Loucy (cell line): Measurements from ENCODE around the gene AKT1S1.

Source experiments
- H2AFZ ChIP-seq: fragments of 200-600 bp; sonication (generic); 2 replicates; pipeline ENCODE4 v1.6.0; 2016; ENCODE audit warnings: antibody characterized with exemption, mild to moderate bottlenecking, low read length, moderate library complexity
- H3F3A ChIP-seq: fragments of 200-600 bp; 2 replicates; pipeline ENCODE4 v1.6.0; 2016; ENCODE audit warnings: antibody characterized with exemption, low read depth, mild to moderate bottlenecking
- H3K27me3 ChIP-seq: fragments of 200-600 bp; sonication (generic); 2 replicates; pipeline ENCODE4 v1.6.1; 2014; ENCODE audit warnings: low read length, mild to moderate bottlenecking; ENCODE audit not compliant: insufficient read depth, poor library complexity, severe bottlenecking
- H3K36me3 ChIP-seq: fragments of 200-600 bp; sonication (generic); 2 replicates; pipeline ENCODE4 v1.6.1; 2016; ENCODE audit warnings: low read length; ENCODE audit not compliant: insufficient read depth
- H3K4me1 ChIP-seq: fragments of 200-600 bp; sonication (generic); 2 replicates; pipeline ENCODE4 v1.5.1; 2014; ENCODE audit warnings: low read length, mild to moderate bottlenecking; ENCODE audit not compliant: insufficient read depth, poor library complexity, severe bottlenecking
- H3K4me2 ChIP-seq: fragments of 200-600 bp; sonication (generic); 2 replicates; pipeline ENCODE4 v1.6.0; 2014; ENCODE audit warnings: antibody characterized with exemption, low read length, low read depth, mild to moderate bottlenecking; ENCODE audit not compliant: poor library complexity, severe bottlenecking
- H3K4me3 ChIP-seq: fragments of 200-600 bp; sonication (generic); 2 replicates; pipeline ENCODE4 v1.5.1; 2014; ENCODE audit warnings: low read length, mild to moderate bottlenecking, mixed read lengths; ENCODE audit not compliant: poor library complexity, severe bottlenecking
- H3K79me2 ChIP-seq: fragments of 200-600 bp; sonication (generic); 2 replicates; pipeline ENCODE4 v1.6.1; 2014; ENCODE audit warnings: low read length; ENCODE audit not compliant: insufficient read depth
- H3K9ac ChIP-seq: fragments of 200-600 bp; sonication (generic); 2 replicates; pipeline ENCODE4 v1.6.0; 2014; ENCODE audit warnings: mild to moderate bottlenecking, low read depth, low read length, moderate library complexity; ENCODE audit not compliant: poor library complexity, severe bottlenecking
- H3K9me2 ChIP-seq: fragments of 200-600 bp; sonication (generic); replicated peaks from 2 replicates; pipeline ENCODE4 v1.6.1; 2016; ENCODE audit warnings: low read depth, low read length, mixed read lengths
- H3K9me3 ChIP-seq: fragments of 200-600 bp; sonication (generic); 2 replicates; pipeline ENCODE4 v1.6.1; 2014; ENCODE audit warnings: mild to moderate bottlenecking, antibody characterized with exemption, low read length, low read depth; ENCODE audit not compliant: insufficient read depth
- H4K20me1 ChIP-seq: fragments of 200-600 bp; sonication (generic); 2 replicates; pipeline ENCODE4 v1.6.0; 2014; ENCODE audit warnings: antibody characterized with exemption, low read length, mild to moderate bottlenecking; ENCODE audit not compliant: insufficient read depth, poor library complexity, severe bottlenecking
- EZH2phosphoT487 ChIP-seq: fragments of 200-600 bp; IDR thresholded peaks from 2 replicates; pipeline ENCODE4 v1.6.1; 2018; ENCODE audit warnings: antibody characterized with exemption, mild to moderate bottlenecking, moderate library complexity, borderline replicate concordance
- TF ChIP-seq, protein P1 (sequence below): fragments of 200-600 bp; sonication (generic); conservative IDR thresholded peaks from 2 replicates; pipeline ENCODE4 v1.5.1; 2014; ENCODE audit warnings: mild to moderate bottlenecking, antibody characterized with exemption, low read length

Gene AKT1S1

DNA sequence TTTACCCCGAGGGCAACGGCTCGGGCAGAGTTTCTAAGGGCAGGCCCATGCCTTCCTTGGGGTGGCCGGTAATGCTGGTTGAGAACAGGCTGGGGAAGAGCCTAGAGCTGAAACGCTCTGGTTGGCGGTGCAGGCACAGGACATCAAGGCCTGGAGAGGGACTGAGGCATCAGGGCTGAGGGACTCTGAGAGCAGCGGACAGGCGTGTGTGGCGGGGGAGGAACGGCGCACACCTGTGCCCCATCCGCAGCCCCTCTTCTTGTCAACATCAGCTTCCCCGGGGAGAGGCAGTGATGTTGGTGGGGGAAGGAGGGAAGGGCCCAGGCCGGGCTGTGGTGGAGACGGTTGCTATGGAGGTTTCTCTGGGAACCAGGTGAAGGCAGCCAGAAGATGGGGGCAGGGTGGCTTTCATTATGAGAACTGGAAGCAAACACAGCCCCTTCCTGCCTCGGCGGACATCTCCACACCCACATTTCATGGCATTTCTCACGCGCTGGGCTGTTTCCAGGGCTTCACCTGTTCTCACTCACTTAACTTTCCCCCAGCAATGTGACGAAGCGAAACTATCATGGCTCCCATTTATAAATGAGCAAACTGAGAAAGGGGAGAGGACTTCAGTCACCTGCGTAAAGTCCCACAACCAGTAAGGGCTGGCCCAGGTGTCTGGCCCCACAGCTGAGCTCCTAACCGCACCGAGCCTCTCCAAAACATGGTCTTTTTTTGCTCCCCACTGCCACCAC is 43.6 kb upstream of the AKT1S1 start:
- H3K9me2 ChIP-seq = no peaks in the 10 kb centered on the region
- H4K20me1 ChIP-seq = peaks cover 92% of the 10 kb centered on the region
- no peak overlapping the region for H3K9ac ChIP-seq
- peak overlapping the region; percentile 96 for H3K4me2 ChIP-seq
- H3K4me1 ChIP-seq = peaks cover 43% of the 10 kb centered on the region
- no peak overlapping the region for H2AFZ ChIP-seq
- H3K9me3 ChIP-seq = no peaks in the 10 kb centered on the region
- no peak for TF ChIP-seq EZH2phosphoT487
- TF ChIP-seq, protein P1, sequence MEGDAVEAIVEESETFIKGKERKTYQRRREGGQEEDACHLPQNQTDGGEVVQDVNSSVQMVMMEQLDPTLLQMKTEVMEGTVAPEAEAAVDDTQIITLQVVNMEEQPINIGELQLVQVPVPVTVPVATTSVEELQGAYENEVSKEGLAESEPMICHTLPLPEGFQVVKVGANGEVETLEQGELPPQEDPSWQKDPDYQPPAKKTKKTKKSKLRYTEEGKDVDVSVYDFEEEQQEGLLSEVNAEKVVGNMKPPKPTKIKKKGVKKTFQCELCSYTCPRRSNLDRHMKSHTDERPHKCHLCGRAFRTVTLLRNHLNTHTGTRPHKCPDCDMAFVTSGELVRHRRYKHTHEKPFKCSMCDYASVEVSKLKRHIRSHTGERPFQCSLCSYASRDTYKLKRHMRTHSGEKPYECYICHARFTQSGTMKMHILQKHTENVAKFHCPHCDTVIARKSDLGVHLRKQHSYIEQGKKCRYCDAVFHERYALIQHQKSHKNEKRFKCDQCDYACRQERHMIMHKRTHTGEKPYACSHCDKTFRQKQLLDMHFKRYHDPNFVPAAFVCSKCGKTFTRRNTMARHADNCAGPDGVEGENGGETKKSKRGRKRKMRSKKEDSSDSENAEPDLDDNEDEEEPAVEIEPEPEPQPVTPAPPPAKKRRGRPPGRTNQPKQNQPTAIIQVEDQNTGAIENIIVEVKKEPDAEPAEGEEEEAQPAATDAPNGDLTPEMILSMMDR = no peak
- no peak overlapping the region for H3K4me3 ChIP-seq
- peaks cover 99% of the 10 kb centered on the region for H3K79me2 ChIP-seq
- H3K36me3 ChIP-seq = peaks cover 54% of the 10 kb centered on the region; the same call in 1 of the 2 replicates
- no peaks in the 10 kb centered on the region for H3F3A ChIP-seq
- no peaks in the 10 kb centered on the region for H3K27me3 ChIP-seq

DNA sequence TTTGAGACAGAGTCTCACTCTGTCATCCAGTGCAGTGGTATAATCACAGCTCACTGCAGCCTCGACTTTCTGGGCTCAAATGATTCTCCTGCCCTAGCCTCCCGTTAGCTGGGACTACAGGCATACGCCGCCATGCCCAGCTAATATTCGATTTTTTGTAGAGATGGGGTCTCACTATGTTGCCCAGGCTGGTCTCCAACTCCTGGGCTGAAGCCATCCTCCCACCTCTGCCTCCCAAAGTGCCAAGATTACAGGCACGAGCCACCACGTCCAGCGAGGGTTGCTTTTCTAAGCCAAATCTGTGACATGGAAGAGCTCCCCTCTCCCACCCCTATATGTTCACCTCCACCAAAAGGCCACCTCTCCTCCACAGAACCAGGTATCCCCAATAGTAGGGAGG is 40.9 kb upstream of the AKT1S1 start:
- H3K36me3 ChIP-seq = peaks cover 64% of the 10 kb centered on the region; the same call in 1 of the 2 replicates

DNA sequence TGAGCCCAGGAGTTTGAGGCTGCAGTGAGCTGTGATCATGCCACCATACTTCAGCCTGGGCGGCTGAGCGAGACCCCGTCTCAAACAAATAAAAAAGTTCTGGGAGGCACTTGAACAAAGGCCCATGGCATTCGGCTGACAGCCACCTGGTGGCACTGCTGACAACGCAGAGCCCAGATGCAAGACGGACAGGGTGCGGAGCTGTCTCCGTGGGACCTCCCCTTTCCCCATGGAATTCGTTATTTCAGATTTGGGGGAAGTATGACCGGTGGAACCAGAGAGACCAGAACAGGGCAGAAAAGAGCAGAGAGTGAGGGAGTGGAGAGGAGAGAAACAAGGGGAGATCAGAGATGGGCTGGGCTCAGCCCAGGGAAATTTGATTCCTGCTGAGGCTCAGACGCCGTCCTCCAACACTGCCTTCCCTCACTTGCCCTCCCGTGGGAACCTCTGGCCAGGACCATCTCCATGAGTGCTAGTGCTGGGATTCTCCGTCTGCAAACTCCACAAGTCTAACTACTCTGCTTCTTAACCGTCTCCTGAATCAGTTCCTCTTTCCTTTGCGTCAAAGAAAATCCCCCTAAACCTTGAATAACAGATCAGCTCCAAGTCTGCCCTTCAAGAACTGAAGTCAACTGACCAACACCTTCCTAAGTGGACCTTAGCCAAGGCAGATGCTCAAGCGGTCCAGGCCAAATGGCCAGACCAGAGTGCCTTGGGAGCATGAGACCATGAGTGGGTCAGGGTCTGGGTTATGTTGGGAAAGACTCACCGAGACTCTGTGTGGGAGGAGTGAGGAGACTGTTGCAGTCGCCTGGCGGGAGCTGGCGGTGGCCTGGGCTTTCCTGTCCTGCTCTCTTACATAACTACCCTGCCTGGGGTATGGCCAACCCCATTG is 39.9 kb upstream of the AKT1S1 start:
- H3K36me3 ChIP-seq = peaks cover 62% of the 10 kb centered on the region; the same call in 1 of the 2 replicates
- no peak overlapping the region for H3K4me3 ChIP-seq
- no peaks in the 10 kb centered on the region for H3F3A ChIP-seq
- peaks cover 87% of the 10 kb centered on the region for H4K20me1 ChIP-seq
- peaks cover 97% of the 10 kb centered on the region for H3K79me2 ChIP-seq
- H3K4me2 ChIP-seq = no peak overlapping the region
- H3K4me1 ChIP-seq = peaks cover 16% of the 10 kb centered on the region
- no peak for TF ChIP-seq EZH2phosphoT487
- TF ChIP-seq, protein P1 = peak; percentile 41
- no peak overlapping the region for H2AFZ ChIP-seq
- no peaks in the 10 kb centered on the region for H3K9me2 ChIP-seq
- H3K9ac ChIP-seq = no peak overlapping the region
- no peaks in the 10 kb centered on the region for H3K9me3 ChIP-seq
- no peaks in the 10 kb centered on the region for H3K27me3 ChIP-seq

More for the DNA sequence above, 40.9 kb upstream of the AKT1S1 start:
- Histone ChIP-seq H3K9ac (no peak overlapping the region), H3K79me2 (peaks cover 97% of the 10 kb centered on the region), H3K4me1 (peaks cover 21% of the 10 kb centered on the region), H4K20me1 (peaks cover 90% of the 10 kb centered on the region), H3K27me3 (no peaks in the 10 kb centered on the region), H3K9me3 (no peaks in the 10 kb centered on the region), H3K9me2 (no peaks in the 10 kb centered on the region), H3K4me2 (no peak overlapping the region), H3F3A (no peaks in the 10 kb centered on the region), H2AFZ (no peak overlapping the region), H3K4me3 (no peak overlapping the region)
- no peak for TF ChIP-seq EZH2phosphoT487
- TF ChIP-seq, protein P1 = no peak
